Right renal pelvis (tissue), 4 donors: Measurements from ENCODE around the gene ARID3A. TPM values are rescaled to one million over a fixed set of nuclear protein-coding genes. Genes with fewer than 3 reads are reported as not detected.
A peak's percentile ranks its signal among the peaks of the same experiment; 100 is the strongest.

Experiments used
- DNase-seq, 4 donors: peaks; one replicate each; pipeline ENCODE4 v3.0.0-alpha.2; 2013; ENCODE audit warnings: low read depth in 4 of 4, low spot score in 3 of 4, missing footprints in 1 of 4
- polyA plus RNA-seq, 4 donors: library from polyadenylated mRNA; unstranded; fragments of 120-200 nt; gene quantifications; one replicate each; pipeline ENCODE4 v1.2.1, GENCODE V29; 2013; ENCODE audit not compliant: insufficient read length in 4 of 4

The ARID3A gene
- polyA plus RNA-seq, 4 donors: 19.4 to 27.4 (median 22.9) TPM

- DNase-seq: no peak
Measured at GRCh38 chr19:928471-929202, 2.8 kb downstream of the ARID3A start.

GRCh38 chr19:929203-929890 lies 3.5 kb downstream of the ARID3A start:
- DNase-seq: no peak

- no peak for DNase-seq
Measured at GRCh38 chr19:929891-930258, 4.0 kb downstream of the ARID3A start.

- no peak for DNase-seq
Measured at GRCh38 chr19:931860-932647, 6.2 kb downstream of the ARID3A start.

GRCh38 chr19:932648-933552 lies 7.1 kb downstream of the ARID3A start:
- peak in 2 of 4 donors; percentile 73 to 79 for DNase-seq

- no peak for DNase-seq
Measured at GRCh38 chr19:933553-933882, 7.7 kb downstream of the ARID3A start.

- no peak for DNase-seq
Measured at GRCh38 chr19:934197-934840, 8.5 kb downstream of the ARID3A start.

- DNase-seq: no peak
Measured at GRCh38 chr19:934865-935479, 9.1 kb downstream of the ARID3A start.

GRCh38 chr19:936175-936546 lies 10.3 kb downstream of the ARID3A start:
- no peak for DNase-seq

GRCh38 chr19:937259-937694 lies 11.4 kb downstream of the ARID3A start:
- DNase-seq: no peak

GRCh38 chr19:938233-938923 lies 12.5 kb downstream of the ARID3A start:
- no peak for DNase-seq

GRCh38 chr19:939439-939838 lies 13.6 kb downstream of the ARID3A start:
- DNase-seq: no peak

- DNase-seq: no peak
Measured at GRCh38 chr19:939922-940321, 14.1 kb downstream of the ARID3A start.

GRCh38 chr19:940591-941291 lies 14.9 kb downstream of the ARID3A start:
- DNase-seq: no peak

- DNase-seq: no peak
Measured at GRCh38 chr19:941292-942132, 15.7 kb downstream of the ARID3A start.

- DNase-seq: no peak
Measured at GRCh38 chr19:942133-942645, 16.4 kb downstream of the ARID3A start.

- no peak for DNase-seq
Measured at GRCh38 chr19:943551-944170, 17.8 kb downstream of the ARID3A start.
